Midbrain (tissue), 1 donor: ENCODE data around the gene PTPRN2.
"Not testable (repeated sequence)": the region's sequence is repeated elsewhere in the genome, so short reads cannot be mapped to it uniquely, and the experiment has no call there.

Experiments
- DNase-seq: peaks from one replicate; lab custom pipeline; 2025; lab: John Stamatoyannopoulos, UW

Gene PTPRN2

GRCh38 chr7:157900556-157900955 lies 687.1 kb downstream of the PTPRN2 start:
- no peak for DNase-seq

- no peak for DNase-seq
Measured at GRCh38 chr7:157900011-157900410, 687.6 kb downstream of the PTPRN2 start.

GRCh38 chr7:157898802-157899505 lies 688.7 kb downstream of the PTPRN2 start:
- no peak for DNase-seq

GRCh38 chr7:157898261-157898660 lies 689.4 kb downstream of the PTPRN2 start:
- DNase-seq, result no peak

- no peak for DNase-seq
Measured at GRCh38 chr7:157897681-157898080, 689.9 kb downstream of the PTPRN2 start.

GRCh38 chr7:157896774-157897555 lies 690.7 kb downstream of the PTPRN2 start:
- DNase-seq, result no peak

- DNase-seq, result not testable (repeated sequence)
Measured at GRCh38 chr7:157896376-157896675, 691.3 kb downstream of the PTPRN2 start.

GRCh38 chr7:157895520-157896375 lies 691.9 kb downstream of the PTPRN2 start:
- no peak for DNase-seq

- DNase-seq, result not testable (repeated sequence)
Measured at GRCh38 chr7:157895098-157895497, 692.5 kb downstream of the PTPRN2 start.

GRCh38 chr7:157893535-157894044 lies 694.0 kb downstream of the PTPRN2 start:
- DNase-seq, result no peak

- no peak for DNase-seq
Measured at GRCh38 chr7:157892751-157893523, 694.7 kb downstream of the PTPRN2 start.

- no peak for DNase-seq
Measured at GRCh38 chr7:157890921-157891401, 696.7 kb downstream of the PTPRN2 start.

- no peak for DNase-seq
Measured at GRCh38 chr7:157889480-157889879, 698.1 kb downstream of the PTPRN2 start.

- DNase-seq, result no peak
Measured at GRCh38 chr7:157888579-157888978, 699.0 kb downstream of the PTPRN2 start.

- no peak for DNase-seq
Measured at GRCh38 chr7:157887400-157887799, 700.2 kb downstream of the PTPRN2 start.

- DNase-seq, result no peak
Measured at GRCh38 chr7:157886711-157887110, 700.9 kb downstream of the PTPRN2 start.

- DNase-seq, result no peak
Measured at GRCh38 chr7:157886266-157886665, 701.4 kb downstream of the PTPRN2 start.

GRCh38 chr7:157885140-157885539 lies 702.5 kb downstream of the PTPRN2 start:
- no peak for DNase-seq

GRCh38 chr7:157884461-157885062 lies 703.1 kb downstream of the PTPRN2 start:
- no peak for DNase-seq

GRCh38 chr7:157881048-157881771 lies 706.4 kb downstream of the PTPRN2 start:
- no peak for DNase-seq
